H54 (cell line): Measurements from ENCODE around the gene VTA1.
"Not testable (repeated sequence)": the region's sequence is repeated elsewhere in the genome, so short reads cannot be mapped to it uniquely, and the experiment has no call there.

ENCODE experiments used
- DNase-seq: peaks from one replicate; pipeline ENCODE4 v3.0.0; 2011; ENCODE audit warnings: low spot score, mixed read lengths; ENCODE audit not compliant: insufficient read length
- FAIRE-seq: peaks from 3 replicates; lab custom pipeline; 2011; peaks lifted over from hg19 to GRCh38; lab: Jason Lieb, UNC
- POLR2A ChIP-seq: IDR thresholded peaks from 2 replicates; pipeline ENCODE4 v1.6.1; 2011; ENCODE audit warnings: low read depth, mild to moderate bottlenecking, low read length

VTA1 gene

GRCh38 chr6:142223938-142224337 lies 76.9 kb downstream of the VTA1 start:
- TF ChIP-seq POLR2A: no peak
- DNase-seq: no peak
- FAIRE-seq: no peak

- no peak for DNase-seq
- FAIRE-seq: no peak
- no peak for TF ChIP-seq POLR2A
Measured at GRCh38 chr6:142225115-142225514, 78.1 kb downstream of the VTA1 start.

GRCh38 chr6:142225552-142225951 lies 78.5 kb downstream of the VTA1 start:
- FAIRE-seq: no peak
- no peak for DNase-seq
- no peak for TF ChIP-seq POLR2A

GRCh38 chr6:142226731-142227130 lies 79.7 kb downstream of the VTA1 start:
- no peak for FAIRE-seq
- no peak for DNase-seq
- TF ChIP-seq POLR2A: no peak

DNA sequence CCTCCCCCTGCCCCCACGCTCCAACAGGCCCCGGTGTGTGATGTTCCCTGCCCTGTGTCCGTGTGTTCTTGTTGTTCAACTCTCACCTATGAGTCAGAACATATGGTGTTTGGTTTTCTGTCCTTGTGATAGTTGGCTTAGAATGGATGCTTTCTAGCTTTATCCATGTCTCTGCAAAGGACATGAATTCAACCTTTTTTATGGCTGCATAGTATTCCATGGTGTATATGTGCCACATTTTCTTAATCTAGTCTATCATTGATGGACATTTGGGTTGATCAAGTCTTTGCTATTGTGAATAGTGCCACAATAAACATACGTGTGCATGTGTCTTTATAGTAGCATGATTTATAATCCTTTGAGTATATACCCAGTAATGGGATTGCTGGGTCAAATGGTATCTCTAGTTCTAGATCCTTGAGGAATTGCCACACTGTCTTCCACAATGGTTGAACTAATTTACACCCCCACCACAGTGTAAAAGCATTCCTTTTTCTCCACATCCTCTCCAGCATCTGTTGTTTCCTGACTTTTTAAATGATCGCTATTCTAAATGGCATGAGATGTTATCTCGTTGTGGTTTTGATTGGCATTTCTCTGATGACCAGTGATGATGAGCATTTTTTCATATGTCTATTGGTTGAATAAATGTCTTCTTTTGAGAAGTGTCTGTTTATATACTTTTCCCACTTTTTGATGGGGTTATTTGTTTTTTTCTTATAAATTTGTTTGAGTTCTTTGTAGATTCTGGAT lies 82.6 kb downstream of the VTA1 start:
- FAIRE-seq: not testable (repeated sequence)

GRCh38 chr6:142232206-142233044 lies 85.4 kb downstream of the VTA1 start:
- FAIRE-seq: not testable (repeated sequence)

More for the DNA sequence above, 82.6 kb downstream of the VTA1 start:
- not testable (repeated sequence) for DNase-seq

GRCh38 chr6:142233945-142234682 lies 87.1 kb downstream of the VTA1 start:
- DNase-seq: no peak
- TF ChIP-seq POLR2A: no peak
- no peak for FAIRE-seq

More at GRCh38 chr6:142232206-142233044, 85.4 kb downstream of the VTA1 start:
- not testable (repeated sequence) for DNase-seq

DNA sequence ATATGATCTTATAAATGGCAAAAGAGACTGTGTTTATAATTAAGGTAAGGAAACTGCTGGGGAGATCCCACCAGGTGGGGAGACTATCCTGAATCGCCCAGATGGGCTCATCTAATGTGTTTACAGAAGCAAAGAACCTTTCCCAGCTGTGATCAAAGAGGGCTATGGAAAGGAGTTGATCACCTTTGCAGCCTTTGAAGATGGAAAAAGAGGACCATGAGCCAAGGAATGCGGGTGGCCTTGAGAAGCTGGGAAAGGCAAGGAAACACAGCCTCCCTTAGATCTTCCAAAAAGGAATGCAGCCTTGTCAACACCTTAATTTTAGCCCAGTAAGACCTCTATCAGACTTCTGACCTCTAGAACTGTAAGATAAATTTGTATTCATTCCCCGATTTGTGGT lies 88.2 kb downstream of the VTA1 start:
- no peak for TF ChIP-seq POLR2A
- FAIRE-seq (no peak), DNase-seq (no peak)

- DNase-seq: no peak
- FAIRE-seq: no peak
- TF ChIP-seq POLR2A: no peak
Measured at GRCh38 chr6:142235791-142236190, 88.7 kb downstream of the VTA1 start.

DNA sequence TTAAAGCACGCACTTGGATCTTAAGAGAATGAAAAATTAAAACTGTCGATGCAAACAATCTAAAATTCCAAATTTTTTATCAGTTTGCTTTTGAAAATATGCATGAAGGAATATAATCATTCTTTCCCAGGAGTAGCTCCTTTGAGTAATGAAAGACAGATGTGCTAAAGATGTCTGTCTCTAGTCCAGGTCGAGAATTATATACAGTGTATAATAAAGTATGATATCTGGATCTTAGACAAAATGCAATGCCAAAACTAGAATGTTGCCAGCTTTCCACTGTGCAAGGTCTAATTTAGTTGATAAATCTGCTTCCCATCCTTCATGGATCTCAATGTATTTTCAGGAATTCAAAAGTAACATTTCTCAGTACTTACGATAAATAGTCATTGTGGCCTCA lies 89.6 kb downstream of the VTA1 start:
- TF ChIP-seq POLR2A: no peak
- DNase-seq (no peak), FAIRE-seq (no peak)

GRCh38 chr6:142238881-142239280 lies 91.8 kb downstream of the VTA1 start:
- FAIRE-seq (no peak), DNase-seq (no peak)
- no peak for TF ChIP-seq POLR2A

- no peak for DNase-seq
- no peak for FAIRE-seq
- TF ChIP-seq POLR2A: no peak
Measured at GRCh38 chr6:142240179-142240578, 93.1 kb downstream of the VTA1 start.

DNA sequence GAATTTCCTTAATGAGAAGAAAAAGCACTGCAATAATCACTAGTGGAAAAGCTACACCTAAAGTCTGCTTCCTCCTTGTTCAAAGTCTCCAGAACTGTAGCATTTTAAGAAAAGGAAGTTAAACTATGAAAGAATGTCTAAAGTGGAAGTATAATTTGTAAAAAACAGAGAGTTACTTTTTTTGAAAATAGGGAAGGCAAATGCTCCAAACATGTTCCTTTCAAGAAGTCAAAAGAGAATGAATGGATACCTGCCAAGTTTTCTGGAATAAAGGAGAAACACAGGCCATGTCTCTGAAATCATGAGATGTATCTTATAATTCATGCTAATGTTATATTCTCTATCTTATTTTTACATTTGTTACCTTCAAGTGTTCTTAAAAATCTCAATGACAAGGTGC lies 94.0 kb downstream of the VTA1 start:
- DNase-seq (no peak), FAIRE-seq (no peak)
- no peak for TF ChIP-seq POLR2A

GRCh38 chr6:142242269-142242668 lies 95.2 kb downstream of the VTA1 start:
- TF ChIP-seq POLR2A: no peak
- FAIRE-seq (no peak), DNase-seq (no peak)
